NCI-H1417 treated with DMSO at 0.1 percent for 48 hours (cell line): ENCODE measurements around the gene GRM3.
A peak's percentile ranks its signal among the peaks of the same experiment; 100 is the strongest.
"Not testable (repeated sequence)": the region's sequence is repeated elsewhere in the genome, so short reads cannot be mapped to it uniquely, and the experiment has no call there.

Experiments used
- DNase-seq: peaks from one replicate; lab custom pipeline; 2025; lab: John Stamatoyannopoulos, UW

The GRM3 gene

GRCh38 chr7:86643561-86644281, at the start of gene GRM3:
TSS of gene GRM3 (plus strand) at chr7:86643909. CDS start at chr7:86765146, 121,237 bp downstream.
- DNase-seq, result no peak

DNA sequence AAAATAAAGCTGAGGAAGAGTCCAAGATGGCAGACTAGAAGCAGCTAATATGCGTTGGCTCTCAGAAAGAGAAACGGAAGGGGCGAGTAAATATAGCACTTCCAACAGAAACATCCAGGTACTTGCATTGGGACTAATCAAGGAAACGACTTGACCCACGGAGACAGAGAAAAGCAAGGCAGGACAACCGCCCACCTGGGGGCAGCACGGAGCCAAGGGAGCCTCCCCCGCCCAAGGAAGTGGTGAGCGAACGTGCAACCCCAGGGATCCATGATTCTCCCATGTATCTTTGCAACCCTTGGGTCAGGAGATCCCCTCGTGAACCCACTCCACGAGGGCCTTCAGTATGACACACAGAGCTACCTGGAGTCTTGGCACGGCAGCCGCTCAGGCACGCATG, 45.4 kb upstream of the GRM3 start:
- no peak for DNase-seq

DNA sequence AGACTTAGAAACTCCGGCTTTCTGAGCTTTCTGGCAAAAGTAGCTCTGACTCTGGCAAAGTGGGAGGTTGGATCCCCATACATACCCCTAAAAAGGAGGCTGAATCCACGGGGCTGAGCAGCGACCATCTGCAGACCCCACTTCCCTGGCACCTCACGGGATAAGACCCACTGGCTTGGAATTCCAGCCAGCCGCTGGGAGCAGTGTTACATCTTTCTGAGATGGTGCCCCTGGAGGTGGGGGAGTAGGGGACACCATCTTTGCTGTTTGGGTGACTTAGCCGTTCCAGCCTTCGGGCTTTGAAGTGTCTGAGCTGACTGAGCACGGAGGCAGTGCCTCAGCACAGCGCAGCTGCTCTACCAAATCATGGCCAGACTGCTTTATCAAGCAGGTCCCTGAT, 45.0 kb upstream of the GRM3 start:
- no peak for DNase-seq

DNA sequence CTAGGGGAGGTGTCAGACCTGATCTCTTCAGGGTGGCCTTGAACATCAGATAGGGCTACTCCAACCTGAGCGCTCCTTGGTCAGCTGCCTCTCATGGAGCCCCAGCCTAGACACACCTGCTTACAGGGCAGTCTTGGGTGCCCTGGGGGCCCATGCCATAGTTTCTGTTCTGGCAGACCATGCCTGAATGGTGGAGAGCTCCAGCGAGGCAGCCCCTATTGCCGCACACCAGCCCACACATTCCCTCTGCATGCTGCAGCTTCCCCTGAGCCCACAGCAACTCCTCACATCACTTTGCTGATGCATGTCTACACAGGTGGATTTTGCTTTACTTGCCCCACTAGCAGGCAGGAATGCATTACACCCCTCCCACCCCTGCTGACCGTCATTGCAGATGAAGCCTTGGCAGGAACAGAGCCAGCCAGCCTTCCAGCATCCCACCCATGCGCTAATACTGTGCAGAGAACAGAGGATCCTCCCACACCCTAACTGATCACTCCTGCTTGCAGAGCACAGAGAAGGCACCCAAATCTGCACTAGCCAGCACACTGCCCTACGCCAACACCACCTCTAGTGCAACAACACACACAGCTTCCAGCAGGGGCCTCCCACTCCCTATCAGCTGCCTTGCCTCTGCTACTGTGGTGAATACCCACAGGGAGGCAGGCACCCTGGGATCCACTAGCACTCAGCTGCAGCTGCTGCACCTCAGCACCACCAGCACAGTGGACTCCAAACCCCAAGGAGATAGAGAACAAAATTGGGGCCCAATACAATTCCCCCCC, 43.0 kb upstream of the GRM3 start:
- DNase-seq, result no peak

- not testable (repeated sequence) for DNase-seq
These were observed 28.0 kb upstream of the GRM3 start for GRCh38 chr7:86615711-86616110.

DNA sequence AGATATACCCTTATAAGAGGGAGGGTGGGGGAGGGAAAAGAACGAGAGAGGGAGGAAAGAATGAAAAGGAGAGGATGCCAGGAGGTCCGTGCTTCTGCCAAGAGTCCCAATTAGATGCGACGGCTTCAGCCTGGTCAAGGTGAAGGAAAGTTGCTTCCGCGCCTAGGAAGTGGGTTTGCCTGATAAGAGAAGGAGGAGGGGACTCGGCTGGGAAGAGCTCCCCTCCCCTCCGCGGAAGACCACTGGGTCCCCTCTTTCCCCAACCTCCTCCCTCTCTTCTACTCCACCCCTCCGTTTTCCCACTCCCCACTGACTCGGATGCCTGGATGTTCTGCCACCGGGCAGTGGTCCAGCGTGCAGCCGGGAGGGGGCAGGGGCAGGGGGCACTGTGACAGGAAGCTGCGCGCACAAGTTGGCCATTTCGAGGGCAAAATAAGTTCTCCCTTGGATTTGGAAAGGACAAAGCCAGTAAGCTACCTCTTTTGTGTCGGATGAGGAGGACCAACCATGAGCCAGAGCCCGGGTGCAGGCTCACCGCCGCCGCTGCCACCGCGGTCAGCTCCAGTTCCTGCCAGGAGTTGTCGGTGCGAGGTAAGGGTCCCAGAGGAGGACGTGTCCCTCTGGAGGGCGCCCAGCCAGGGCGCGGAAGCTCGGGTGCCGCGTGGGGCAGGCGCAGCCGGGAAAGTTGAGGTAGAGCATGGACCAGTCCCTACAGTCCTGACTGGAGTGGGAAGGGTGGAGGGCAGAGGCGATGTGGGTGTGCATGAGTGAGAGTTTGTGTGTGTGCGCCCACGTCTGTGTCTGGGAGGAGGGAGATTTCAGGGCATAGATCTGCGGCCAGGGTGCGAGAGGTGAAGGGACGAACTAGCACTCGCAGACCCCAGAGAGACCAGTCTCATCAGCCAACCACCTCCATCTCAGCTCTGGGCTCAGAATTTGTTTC, 844 bp downstream of the GRM3 start:
- no peak for DNase-seq

DNA sequence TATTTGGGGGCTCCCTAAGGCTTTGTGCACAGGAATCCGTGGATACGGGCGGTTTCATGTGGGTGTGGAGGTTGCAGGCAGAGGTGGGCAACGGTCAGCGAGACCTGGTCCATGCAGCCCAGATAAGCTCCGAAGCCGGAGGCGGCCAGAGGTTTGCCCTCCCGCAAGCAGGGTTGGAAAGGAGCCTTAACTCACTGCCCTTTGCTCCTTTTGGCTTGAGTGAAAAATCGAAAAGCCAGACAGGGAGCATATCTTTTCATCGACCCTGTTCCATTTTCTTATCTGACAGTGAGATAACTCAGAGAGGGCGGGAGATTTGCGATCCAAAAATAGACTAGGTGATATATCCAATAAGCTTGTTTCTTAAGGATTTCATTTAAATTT, 1.5 kb downstream of the GRM3 start:
- DNase-seq, result no peak

DNA sequence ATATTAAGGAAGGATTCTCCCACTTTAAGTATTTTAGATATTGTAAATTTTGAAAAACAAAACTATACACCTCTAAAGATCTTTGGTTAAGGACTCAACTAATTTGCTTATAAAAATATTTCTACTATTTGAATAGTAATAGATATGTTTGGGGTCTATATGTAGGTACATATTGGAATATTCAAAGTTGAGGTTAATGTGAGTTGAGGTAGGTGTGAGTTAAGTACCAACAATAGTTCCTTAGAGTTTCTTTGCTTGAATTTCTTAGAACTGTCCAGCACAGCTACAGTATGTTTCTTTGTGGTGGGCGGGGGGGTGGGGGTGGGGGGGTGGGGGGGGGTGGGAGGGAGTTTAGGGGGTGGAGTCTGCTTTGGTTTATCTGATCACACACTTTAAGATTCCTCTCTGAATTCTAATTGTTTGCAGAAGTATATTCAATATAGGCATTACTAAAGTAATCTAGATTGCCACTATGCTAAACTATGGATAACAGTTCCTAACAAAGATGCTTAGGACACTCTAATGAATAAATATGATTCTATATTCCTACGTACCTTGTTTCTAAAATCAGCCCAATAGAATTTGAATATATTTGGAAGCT, 2.1 kb downstream of the GRM3 start:
- no peak for DNase-seq

- no peak for DNase-seq
These were observed 3.8 kb downstream of the GRM3 start for GRCh38 chr7:86647385-86648094.

DNA sequence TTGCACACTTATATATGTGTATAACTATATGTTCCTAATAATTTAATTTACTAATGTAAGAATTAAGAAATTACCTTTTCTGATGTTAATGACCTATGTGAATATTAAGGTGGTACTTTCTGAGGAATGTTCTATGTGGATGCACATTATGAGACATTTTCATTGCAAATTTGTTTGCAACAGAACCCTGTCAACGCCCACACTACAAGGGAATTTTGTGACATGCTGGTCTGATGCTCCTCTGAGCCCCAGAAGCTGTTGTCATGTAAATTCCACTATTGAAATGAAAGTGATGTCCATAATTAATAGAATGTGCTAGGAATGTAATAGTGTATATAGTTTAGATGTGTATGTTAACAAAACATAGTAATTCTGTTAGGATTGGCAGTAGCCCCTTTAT, 4.5 kb downstream of the GRM3 start:
- DNase-seq, result no peak

DNA sequence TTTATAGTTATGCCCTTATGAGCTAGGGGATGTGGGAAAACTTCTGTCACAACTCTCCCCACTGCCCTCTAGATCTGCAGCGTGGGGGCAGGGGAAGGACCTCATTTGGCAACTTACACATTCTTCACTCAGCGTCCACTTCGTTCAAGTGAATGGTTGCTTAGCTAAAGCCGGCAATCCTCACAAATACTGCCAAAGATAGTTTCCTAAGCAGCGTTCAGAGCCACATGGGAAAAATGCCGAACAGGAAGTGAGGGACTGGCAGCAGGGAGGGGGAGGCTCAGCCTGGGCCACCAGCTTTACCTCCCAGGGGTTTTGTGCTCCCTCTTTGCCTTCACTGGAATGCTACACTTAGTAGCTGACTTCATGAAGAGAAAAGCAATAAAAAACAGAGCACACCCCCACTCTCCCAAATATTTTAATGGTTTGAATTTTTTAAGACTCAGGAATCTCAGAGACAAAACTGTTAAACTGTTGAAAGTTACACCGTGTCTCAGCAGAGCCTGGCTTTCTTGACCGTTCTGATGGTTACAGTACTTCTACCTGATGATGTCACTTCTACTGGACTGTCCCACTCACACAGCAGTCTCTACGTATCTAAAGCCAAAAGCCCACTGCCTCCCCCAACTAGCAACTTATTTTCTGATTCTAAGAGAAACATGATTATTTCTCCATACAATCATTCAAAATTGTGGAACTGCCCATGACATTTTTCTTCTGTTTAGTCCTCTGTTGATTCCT, 10.4 kb downstream of the GRM3 start:
- DNase-seq, result no peak

- DNase-seq, result no peak
These were observed 14.2 kb downstream of the GRM3 start for GRCh38 chr7:86657948-86658347.

DNA sequence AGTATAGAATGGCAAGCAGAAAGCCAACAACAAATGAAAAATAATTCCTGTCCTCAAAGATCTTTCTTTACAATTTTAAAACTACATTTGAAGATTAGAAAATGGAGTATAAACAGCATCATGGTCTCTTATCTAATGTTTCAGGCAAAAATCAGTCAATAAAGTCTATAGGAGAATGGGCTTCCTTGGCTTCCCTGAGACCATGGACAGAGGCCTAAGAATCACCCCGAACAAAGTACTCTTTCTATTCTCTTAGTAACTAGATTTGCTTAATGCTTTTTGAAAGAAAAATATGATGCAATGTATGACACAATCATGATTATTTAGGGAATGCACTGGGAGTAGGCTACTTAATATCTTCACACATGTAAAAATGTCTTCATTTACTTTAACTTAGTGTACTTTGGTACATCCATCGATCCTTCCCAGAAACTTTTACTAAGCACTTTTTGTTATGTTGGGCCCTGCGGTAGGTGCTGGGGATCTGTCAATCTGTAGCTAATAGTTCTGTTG, 17.3 kb downstream of the GRM3 start:
- DNase-seq, result no peak

- no peak for DNase-seq
These were observed 20.8 kb downstream of the GRM3 start for GRCh38 chr7:86664486-86664885.

DNA sequence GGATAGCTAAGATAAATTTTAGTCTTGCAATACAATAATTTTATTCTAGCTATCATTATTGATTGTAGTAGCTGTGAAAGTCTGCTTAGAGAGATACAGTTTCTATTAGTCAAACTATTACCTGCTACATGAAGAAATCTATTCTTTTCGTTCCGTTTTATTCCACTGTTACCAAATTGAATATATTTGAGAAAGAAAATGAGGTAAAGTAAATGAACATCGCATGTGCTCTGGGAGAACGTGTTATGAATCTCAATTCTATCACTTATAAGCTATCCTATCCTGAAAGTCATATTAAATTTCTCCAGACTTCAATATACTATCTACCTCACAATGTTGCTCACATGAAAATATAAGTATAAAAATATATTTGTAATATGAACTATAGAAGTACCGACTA, 21.3 kb downstream of the GRM3 start:
- DNase-seq, result no peak

- no peak for DNase-seq
These were observed 22.0 kb downstream of the GRM3 start for GRCh38 chr7:86665669-86666068.

- DNase-seq, result peak; percentile 8
These were observed 24.0 kb downstream of the GRM3 start for GRCh38 chr7:86667732-86668131.

DNA sequence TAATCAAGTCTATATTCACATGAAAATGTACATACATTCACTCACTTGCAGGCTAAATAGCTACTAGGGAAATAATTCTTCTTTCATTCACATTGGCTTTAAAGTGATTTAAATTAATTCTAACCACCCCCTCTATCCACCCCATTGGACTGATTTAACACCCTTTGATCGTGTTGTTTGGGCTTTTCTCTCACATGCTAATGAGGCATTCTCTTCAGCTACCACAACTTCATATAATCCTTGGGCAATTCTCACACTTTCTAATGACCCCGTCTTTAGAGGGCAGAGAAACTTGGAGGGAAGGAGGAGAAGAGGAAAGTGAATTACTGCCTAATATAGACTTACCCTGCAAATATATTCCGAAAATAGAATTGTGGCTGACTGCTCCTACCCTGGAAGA, 24.6 kb downstream of the GRM3 start:
- DNase-seq, result no peak

GRCh38 chr7:86687831-86688230, 44.1 kb downstream of the GRM3 start:
- no peak for DNase-seq

DNA sequence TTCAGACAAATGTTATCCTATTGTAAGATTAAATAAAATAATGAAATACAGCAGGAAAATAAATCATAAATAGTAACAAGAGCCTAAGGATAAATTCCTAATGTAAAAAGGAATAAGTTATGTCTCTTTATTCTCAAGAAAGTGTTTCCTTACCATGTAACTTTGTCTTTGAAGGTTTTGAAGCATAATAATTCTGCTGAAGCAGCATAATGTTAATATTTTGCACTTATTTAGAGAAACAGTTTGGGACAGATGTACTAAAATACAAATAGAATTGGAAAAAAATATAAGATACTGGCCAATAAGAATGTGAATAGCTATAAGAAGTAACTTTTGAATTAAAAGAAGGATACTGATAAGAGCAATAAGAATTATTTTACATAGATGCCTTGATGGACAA, 45.7 kb downstream of the GRM3 start:
- no peak for DNase-seq

GRCh38 chr7:86692755-86693154, 49.0 kb downstream of the GRM3 start:
- DNase-seq, result no peak
